NCI-H1092 (cell line): Measurements from ENCODE around the gene OR2T3.
"Not testable (repeated sequence)": the region's sequence is repeated elsewhere in the genome, so short reads cannot be mapped to it uniquely, and the experiment has no call there.

Experiments
- DNase-seq: peaks from one replicate; lab custom pipeline; 2025; lab: John Stamatoyannopoulos, UW

The OR2T3 gene

GRCh38 chr1:248473051-248473450 is at the start of gene OR2T3:
OR2T3 (plus strand) TSS chr1:248473351; CDS start chr1:248473351, 0 bp downstream.
- DNase-seq: not testable (repeated sequence)

- DNase-seq: not testable (repeated sequence)
Observed at GRCh38 chr1:248427526-248428191, 45.5 kb upstream of the OR2T3 start.

GRCh38 chr1:248428192-248428533 is 45.0 kb upstream of the OR2T3 start:
- not testable (repeated sequence) for DNase-seq

DNA sequence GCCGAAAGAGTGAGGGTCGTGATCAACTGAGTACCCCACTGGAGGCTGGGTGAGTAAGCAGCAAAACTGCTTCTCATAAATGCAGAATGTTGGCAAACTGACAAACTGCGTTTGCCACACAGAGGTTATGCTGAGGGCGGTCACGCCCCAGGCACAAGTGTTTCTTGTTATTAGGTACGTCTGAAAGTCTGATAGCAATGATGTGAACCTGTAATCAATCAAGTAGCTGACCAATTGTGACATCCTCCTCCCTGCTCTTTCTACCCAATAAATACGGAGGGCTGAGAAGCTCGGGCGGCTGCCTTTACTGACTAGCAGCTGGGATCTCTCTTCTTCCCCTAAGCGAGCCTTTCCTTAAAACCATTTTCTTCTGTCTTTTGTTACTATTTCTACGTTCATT is 41.5 kb upstream of the OR2T3 start:
- DNase-seq: not testable (repeated sequence)

DNA sequence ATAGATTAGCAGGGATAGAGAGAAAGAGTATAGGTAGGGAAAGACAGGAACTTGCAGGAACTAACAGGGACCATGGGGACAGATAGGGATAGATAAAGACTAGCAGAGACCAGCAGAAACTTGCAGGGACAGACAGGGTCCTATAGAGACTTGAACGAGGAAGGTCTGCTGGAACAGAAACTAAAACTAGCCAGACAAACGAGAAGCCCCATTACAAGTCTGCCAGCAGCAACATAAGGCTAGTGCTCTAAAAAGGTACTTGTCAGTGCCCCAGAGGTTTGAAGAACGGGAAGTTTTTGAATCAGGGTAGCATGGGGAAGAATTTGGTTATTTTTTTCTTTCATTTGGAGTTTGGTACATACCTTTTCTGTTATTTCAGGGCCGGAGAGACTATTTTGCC is 41.0 kb upstream of the OR2T3 start:
- not testable (repeated sequence) for DNase-seq

- DNase-seq: not testable (repeated sequence)
Observed at GRCh38 chr1:248433811-248434415, 39.2 kb upstream of the OR2T3 start.

GRCh38 chr1:248434913-248435312 is 38.2 kb upstream of the OR2T3 start:
- DNase-seq: not testable (repeated sequence)

GRCh38 chr1:248436303-248436702 is 36.8 kb upstream of the OR2T3 start:
- DNase-seq: not testable (repeated sequence)

DNA sequence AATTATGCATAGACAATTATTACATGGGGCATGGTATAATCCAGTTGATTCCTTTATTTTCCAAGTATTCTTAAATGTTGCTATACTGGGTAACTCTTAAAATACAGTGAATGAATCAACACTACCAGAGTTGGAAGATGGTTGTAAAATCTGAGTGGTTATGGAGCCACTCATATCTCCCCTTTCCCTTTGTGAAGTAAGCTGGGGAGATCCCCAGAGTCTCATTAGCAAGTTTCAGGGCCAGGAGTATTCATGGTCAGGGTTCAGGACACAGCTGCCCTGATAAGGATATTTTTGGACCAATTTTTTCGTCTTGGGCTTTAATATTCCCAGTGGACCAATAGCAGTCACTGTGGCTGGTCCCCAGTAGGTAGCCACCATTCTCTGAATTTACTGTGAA is 34.5 kb upstream of the OR2T3 start:
- not testable (repeated sequence) for DNase-seq

- not testable (repeated sequence) for DNase-seq
Observed at GRCh38 chr1:248439283-248439682, 33.9 kb upstream of the OR2T3 start.

GRCh38 chr1:248442500-248443277 is 30.5 kb upstream of the OR2T3 start:
- not testable (repeated sequence) for DNase-seq

DNA sequence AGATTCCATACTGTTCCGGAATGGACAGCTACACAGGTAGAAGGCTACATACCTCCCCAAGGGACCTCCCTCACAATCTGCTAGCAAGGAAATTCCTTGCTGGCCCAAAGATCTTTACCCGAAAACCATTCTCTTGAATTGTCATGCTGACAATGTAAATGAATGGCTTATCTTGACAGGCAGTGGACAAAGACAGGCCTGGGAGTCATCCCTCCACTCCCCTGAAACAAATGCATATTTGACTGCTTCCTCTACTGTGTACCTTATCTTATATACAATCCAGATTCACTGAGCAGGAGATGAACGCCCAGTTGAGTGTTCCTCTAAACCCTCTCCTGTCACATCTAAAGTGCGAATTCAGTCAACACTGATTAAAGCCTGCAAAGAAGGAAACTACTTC is 28.5 kb upstream of the OR2T3 start:
- not testable (repeated sequence) for DNase-seq

DNA sequence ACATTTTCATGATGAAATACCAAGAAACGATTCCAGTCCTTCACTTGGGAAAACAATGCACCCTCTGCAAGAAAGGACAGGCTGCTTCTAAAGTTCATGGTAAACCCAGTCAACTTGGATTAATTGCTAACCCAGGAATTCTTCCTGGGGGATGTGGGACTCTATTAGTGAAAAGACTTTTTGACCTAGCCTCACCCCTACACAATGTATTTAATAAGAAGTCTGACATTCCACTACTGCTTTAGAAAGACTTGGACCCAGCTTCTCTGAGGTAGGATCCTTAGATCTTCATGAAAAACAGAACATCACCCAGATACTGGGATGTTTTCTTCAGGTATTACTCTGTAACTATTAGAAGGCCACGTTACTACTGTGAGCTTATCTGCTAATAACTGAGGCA is 27.8 kb upstream of the OR2T3 start, which contains the start of gene OR2T2:
OR2T2 (plus strand) TSS at position 239 of the 400 bp plus-strand sequence. CDS start 7,161 bp downstream, outside the sequence.
- DNase-seq: not testable (repeated sequence)

DNA sequence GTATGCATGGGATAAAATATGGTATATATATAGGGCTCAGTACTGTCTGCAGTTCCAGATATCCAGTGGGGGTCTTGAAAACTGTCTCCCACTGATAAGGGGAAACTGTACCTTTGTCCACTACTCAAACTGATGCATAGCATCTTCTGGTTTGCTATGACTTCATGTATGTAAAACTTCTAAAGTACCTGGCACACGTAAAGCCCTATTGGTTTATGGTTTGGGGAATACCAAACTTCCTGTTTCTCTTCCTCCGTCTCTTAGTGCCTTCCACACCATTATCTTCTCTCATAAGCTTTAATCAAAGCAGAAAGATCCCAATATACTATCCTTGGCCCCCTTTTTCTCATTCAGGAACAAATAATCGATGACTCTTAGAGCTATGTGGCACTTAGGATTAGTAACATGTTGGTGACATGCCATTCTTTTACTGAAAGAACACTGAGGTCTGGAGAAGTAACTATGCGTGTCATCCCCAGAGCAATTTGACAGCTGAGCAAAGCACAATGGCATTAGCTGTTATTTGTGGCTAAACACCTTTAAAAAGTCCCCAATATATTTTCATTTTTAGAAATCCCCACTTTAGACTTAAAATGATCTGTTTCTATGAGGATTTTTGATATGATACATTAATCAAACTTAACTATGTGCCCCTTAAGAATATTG is 24.6 kb upstream of the OR2T3 start:
- not testable (repeated sequence) for DNase-seq

GRCh38 chr1:248449821-248450465 is 23.2 kb upstream of the OR2T3 start:
- DNase-seq: not testable (repeated sequence)

- not testable (repeated sequence) for DNase-seq
Observed at GRCh38 chr1:248450466-248451145, 22.5 kb upstream of the OR2T3 start.

DNA sequence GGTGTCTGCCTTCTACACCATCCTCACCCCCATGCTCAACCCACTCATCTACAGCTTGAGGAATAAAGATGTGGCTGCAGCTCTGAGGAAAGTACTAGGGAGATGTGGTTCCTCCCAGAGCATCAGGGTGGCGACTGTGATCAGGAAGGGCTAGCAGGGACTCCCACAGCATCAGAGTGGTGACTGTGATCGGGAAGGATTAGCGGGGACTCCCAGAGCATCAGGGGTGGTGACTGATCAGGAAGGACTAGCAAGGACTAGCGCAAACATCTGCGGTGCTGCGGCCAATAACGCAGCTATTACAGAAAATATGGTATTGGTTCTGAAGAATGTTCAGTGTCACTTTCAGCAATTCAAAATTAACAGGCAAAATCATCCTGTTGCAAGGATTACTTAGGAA is 19.5 kb upstream of the OR2T3 start:
- DNase-seq: not testable (repeated sequence)

- not testable (repeated sequence) for DNase-seq
Observed at GRCh38 chr1:248455045-248455444, 18.1 kb upstream of the OR2T3 start.

DNA sequence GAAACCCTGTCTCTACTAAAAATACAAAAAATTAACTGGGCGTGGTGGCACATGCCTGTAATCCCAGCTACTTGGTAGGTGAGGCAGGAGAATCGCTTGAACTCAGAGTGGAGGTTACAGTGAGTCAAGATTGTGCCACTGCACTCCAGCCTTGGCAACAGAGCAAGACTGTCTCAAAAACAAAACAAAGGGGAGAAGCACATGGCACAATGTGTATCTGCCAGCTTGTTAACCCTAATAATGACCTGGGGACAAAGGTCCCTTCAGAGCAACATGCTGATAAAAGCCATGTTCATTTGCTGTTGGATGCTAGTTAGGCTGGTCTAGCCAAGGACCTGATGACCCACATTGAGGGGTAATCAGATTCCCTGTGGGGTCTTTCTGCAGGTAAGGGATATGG is 16.5 kb upstream of the OR2T3 start:
- DNase-seq: not testable (repeated sequence)

DNA sequence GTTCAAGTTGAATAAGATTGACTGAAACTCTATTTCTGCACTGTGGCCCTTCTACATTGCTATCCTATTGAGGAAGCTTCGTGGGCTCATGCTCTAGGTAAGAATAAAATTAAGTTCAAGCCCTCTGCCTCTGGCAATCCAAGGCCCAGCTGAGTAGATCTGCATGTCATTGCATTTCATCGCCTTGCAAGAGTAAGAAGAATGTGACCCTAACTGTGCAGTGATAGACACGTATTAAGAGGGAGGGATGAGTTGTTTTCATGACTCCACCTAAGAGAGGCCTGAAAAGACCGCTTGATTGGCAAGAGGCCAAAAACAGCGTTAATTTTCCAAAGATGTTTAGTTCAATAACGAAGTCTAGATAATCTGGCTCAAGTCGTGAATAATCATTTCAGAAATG is 14.0 kb upstream of the OR2T3 start:
- DNase-seq: not testable (repeated sequence)

DNA sequence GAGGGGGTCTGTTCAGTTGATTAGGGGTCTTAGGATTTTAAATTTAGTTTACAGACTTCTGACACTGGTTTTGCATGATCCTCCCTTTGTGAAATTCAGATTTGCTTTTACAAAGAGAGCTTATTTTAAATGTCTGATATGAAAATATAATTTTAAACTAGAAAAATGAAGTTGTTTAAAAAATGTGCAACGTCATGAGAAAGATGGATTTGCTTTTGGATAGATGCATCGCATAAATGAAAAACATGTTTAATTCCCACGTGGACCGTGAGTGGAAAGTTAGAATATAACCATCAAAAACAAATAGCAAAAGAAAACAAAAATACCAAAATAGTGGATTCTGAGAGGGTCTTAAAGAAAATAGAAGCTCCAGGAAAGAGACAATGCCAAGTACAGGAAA is 2.0 kb upstream of the OR2T3 start:
- DNase-seq: no peak
